Calu3 (cell line): ENCODE measurements around the gene FERMT2. TPM values are rescaled to one million over a fixed set of nuclear protein-coding genes. Genes with fewer than 3 reads are reported as not detected.

Source experiments
- BruUV-seq: library from RNA; stranded (reverse); fragments of 400-500 nt; replicated peaks from 2 replicates; lab custom pipeline; 2021; lab: Mats Ljungman, UMichigan
- CTCF ChIA-PET: fragments of 300-600 bp; sonication (Branson Sonifier 250); formaldehyde crosslinking; loops from one replicate; lab custom pipeline; 2022; ENCODE audit warnings: antibody characterized with exemption; lab: Charles Lee
- DNase-seq: peaks from one replicate; pipeline ENCODE4 v3.0.0; 2022
- H3K27ac Mint-ChIP-seq: one replicate; pipeline ENCODE4 v1.8.0; 2022; ENCODE audit warnings: mixed read lengths; ENCODE audit not compliant: unreplicated experiment
- H3K27me3 Mint-ChIP-seq: one replicate; pipeline ENCODE4 v1.8.0; 2022; ENCODE audit warnings: mixed read lengths; ENCODE audit not compliant: unreplicated experiment
- H3K36me3 Mint-ChIP-seq: one replicate; pipeline ENCODE4 v1.8.0; 2022; ENCODE audit warnings: mild to moderate bottlenecking, moderate library complexity, mixed read lengths; ENCODE audit not compliant: insufficient read depth, unreplicated experiment
- H3K4me1 Mint-ChIP-seq: one replicate; pipeline ENCODE4 v1.8.0; 2022; ENCODE audit warnings: mild to moderate bottlenecking, low read depth, mixed read lengths; ENCODE audit not compliant: unreplicated experiment
- H3K4me3 Mint-ChIP-seq: one replicate; pipeline ENCODE4 v1.8.0; 2022; ENCODE audit warnings: mild to moderate bottlenecking, low read depth, moderate library complexity, mixed read lengths; ENCODE audit not compliant: unreplicated experiment
- H3K9me3 Mint-ChIP-seq: one replicate; pipeline ENCODE4 v1.8.0; 2022; ENCODE audit warnings: low read depth, mixed read lengths; ENCODE audit not compliant: unreplicated experiment
- CTCF ChIP-seq: fragments of 200-600 bp; IDR thresholded peaks from one replicate; pipeline ENCODE4 v1.8.0; 2022; ENCODE audit warnings: antibody characterized with exemption; ENCODE audit not compliant: unreplicated experiment
- intact Hi-C: fragments of 100-400 bp; cut with micrococcal nuclease; formaldehyde crosslinking; loops from one replicate; pipeline ENCODE4 v1.10.0; 2022; ENCODE audit not compliant: unreplicated experiment
- total RNA-seq: library from RNA; stranded (reverse); gene quantifications from 2 replicates; pipeline ENCODE4 v1.2.3, GENCODE V29; 2022

Gene FERMT2
- total RNA-seq, 1 experiment from 2014 or later: 21.0 TPM

GRCh38 chr14:52827426-52827825 lies 123.4 kb downstream of the FERMT2 start:
- intact Hi-C loops: no loop called here
- Mint-ChIP-seq H3K36me3 (no peaks in the 10 kb centered on the region), H3K9me3 (no peaks in the 10 kb centered on the region), H3K4me3 (no peak overlapping the region), H3K27ac (no peak overlapping the region), H3K4me1 (no peaks in the 10 kb centered on the region), H3K27me3 (no peaks in the 10 kb centered on the region)
- CTCF ChIA-PET: no interaction called here
- DNase-seq: no peak
- BruUV-seq: no TSS peak
- no peak for TF ChIP-seq CTCF

- TF ChIP-seq CTCF: no peak
- intact Hi-C loops: loop anchor here (2.0 kb wide), 1 partner anchor 482 kb away; no protein-coding TSS in a partner anchor
- H3K27ac Mint-ChIP-seq: no peak overlapping the region
- no peaks in the 10 kb centered on the region for H3K4me1 Mint-ChIP-seq
- H3K27me3 Mint-ChIP-seq: no peaks in the 10 kb centered on the region
- DNase-seq: no peak
- H3K4me3 Mint-ChIP-seq: no peak overlapping the region
- CTCF ChIA-PET: interaction anchor here (1.2 to 3.0 kb wide), 2 partner anchors 36 to 136 kb away, joined by 4 to 12 read pairs; no protein-coding TSS in a partner anchor
- H3K36me3 Mint-ChIP-seq: no peaks in the 10 kb centered on the region
- no TSS peak for BruUV-seq
- H3K9me3 Mint-ChIP-seq: no peaks in the 10 kb centered on the region
Measured at GRCh38 chr14:52825085-52825484, 125.8 kb downstream of the FERMT2 start.

- H3K27me3 Mint-ChIP-seq: no peaks in the 10 kb centered on the region
- H3K4me3 Mint-ChIP-seq: no peak overlapping the region
- H3K9me3 Mint-ChIP-seq: no peaks in the 10 kb centered on the region
- DNase-seq: no peak
- no peak for TF ChIP-seq CTCF
- no peak overlapping the region for H3K27ac Mint-ChIP-seq
- no peaks in the 10 kb centered on the region for H3K4me1 Mint-ChIP-seq
- no peaks in the 10 kb centered on the region for H3K36me3 Mint-ChIP-seq
- CTCF ChIA-PET: interaction anchor here (0.6 to 3.0 kb wide), 2 partner anchors 82 to 136 kb away, joined by 3 to 12 read pairs; no protein-coding TSS in a partner anchor
- intact Hi-C loops: loop anchor here (2.0 kb wide), 1 partner anchor 482 kb away; no protein-coding TSS in a partner anchor
- BruUV-seq: no TSS peak
Measured at GRCh38 chr14:52824462-52824861, 126.4 kb downstream of the FERMT2 start.

GRCh38 chr14:52821805-52822250 lies 129.0 kb downstream of the FERMT2 start:
- no peaks in the 10 kb centered on the region for H3K27me3 Mint-ChIP-seq
- no TSS peak for BruUV-seq
- H3K4me1 Mint-ChIP-seq: no peaks in the 10 kb centered on the region
- H3K36me3 Mint-ChIP-seq: no peaks in the 10 kb centered on the region
- no peaks in the 10 kb centered on the region for H3K9me3 Mint-ChIP-seq
- CTCF ChIA-PET: interaction anchor here (0.6 kb wide), 2 partner anchors 90 to 190 kb away, joined by 4 to 7 read pairs; no protein-coding TSS in a partner anchor
- no peak for TF ChIP-seq CTCF
- H3K27ac Mint-ChIP-seq: no peak overlapping the region
- intact Hi-C loops: loop anchor here (2.0 kb wide), 1 partner anchor 233 kb away; no protein-coding TSS in a partner anchor
- DNase-seq: no peak
- H3K4me3 Mint-ChIP-seq: no peak overlapping the region
